ENCODE data around the gene GLYATL2. TPM values are rescaled to one million over a fixed set of nuclear protein-coding genes. Genes with fewer than 3 reads are reported as not detected.

The GLYATL2 gene
- total and polyA plus RNA-seq, 2 of the 13 experiments (the other 11 are each of a cell fraction or from before 2014, with no cell fraction given) = not detected

DNA sequence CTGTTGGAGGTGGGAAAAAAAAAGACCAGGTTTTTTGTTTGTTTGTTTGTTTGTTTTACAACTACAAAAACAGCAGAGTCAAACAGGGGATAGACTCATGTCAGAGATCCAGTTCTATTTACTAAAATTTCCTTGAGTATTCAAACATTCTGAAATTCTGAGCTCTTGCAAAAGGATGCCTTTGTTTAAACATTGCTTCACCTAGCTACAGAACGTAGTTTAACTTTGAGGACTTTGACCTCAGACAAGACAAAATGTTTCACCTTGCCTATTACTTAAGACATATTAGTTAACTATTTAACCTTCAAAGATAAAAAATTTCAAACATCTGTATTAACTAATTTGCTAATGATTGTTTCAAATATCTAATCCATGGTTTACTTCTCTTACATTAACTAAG lies 36.1 kb upstream of the GLYATL2 start (continued):
- TF ChIP-seq KIAA2018 (CRISPR knock-in tag; IDR thresholded peaks at IDR 0.05; ENCODE audit: borderline replicate concordance) = no peak
- TF ChIP-seq ZFP82 (CRISPR knock-in tag; IDR thresholded peaks at IDR 0.05; ENCODE audit: borderline replicate concordance) = no peak
- no peak for TF ChIP-seq ZNF781 (CRISPR knock-in tag; IDR thresholded peaks at IDR 0.05; ENCODE audit: borderline replicate concordance, not compliant biosample characterization)
- TF ChIP-seq CBX1 (IDR thresholded peaks at IDR 0.05; ENCODE audit: low read depth) = no peak
- no peak for TF ChIP-seq ZXDC (CRISPR knock-in tag; IDR thresholded peaks at IDR 0.05)
- no peak for TF ChIP-seq ZBTB14 (CRISPR knock-in tag; IDR thresholded peaks at IDR 0.05)
- TF ChIP-seq CREBL2 (CRISPR knock-in tag; IDR thresholded peaks at IDR 0.05; ENCODE audit: borderline replicate concordance) = no peak
- TF ChIP-seq SATB2 (CRISPR knock-in tag; IDR thresholded peaks at IDR 0.05) = no peak
- TF ChIP-seq KLF15 (CRISPR knock-in tag; IDR thresholded peaks at IDR 0.05; ENCODE audit: borderline replicate concordance) = no peak
- no peak for TF ChIP-seq NCOA5 (CRISPR knock-in tag; IDR thresholded peaks at IDR 0.05)
- TF ChIP-seq, protein P1, sequence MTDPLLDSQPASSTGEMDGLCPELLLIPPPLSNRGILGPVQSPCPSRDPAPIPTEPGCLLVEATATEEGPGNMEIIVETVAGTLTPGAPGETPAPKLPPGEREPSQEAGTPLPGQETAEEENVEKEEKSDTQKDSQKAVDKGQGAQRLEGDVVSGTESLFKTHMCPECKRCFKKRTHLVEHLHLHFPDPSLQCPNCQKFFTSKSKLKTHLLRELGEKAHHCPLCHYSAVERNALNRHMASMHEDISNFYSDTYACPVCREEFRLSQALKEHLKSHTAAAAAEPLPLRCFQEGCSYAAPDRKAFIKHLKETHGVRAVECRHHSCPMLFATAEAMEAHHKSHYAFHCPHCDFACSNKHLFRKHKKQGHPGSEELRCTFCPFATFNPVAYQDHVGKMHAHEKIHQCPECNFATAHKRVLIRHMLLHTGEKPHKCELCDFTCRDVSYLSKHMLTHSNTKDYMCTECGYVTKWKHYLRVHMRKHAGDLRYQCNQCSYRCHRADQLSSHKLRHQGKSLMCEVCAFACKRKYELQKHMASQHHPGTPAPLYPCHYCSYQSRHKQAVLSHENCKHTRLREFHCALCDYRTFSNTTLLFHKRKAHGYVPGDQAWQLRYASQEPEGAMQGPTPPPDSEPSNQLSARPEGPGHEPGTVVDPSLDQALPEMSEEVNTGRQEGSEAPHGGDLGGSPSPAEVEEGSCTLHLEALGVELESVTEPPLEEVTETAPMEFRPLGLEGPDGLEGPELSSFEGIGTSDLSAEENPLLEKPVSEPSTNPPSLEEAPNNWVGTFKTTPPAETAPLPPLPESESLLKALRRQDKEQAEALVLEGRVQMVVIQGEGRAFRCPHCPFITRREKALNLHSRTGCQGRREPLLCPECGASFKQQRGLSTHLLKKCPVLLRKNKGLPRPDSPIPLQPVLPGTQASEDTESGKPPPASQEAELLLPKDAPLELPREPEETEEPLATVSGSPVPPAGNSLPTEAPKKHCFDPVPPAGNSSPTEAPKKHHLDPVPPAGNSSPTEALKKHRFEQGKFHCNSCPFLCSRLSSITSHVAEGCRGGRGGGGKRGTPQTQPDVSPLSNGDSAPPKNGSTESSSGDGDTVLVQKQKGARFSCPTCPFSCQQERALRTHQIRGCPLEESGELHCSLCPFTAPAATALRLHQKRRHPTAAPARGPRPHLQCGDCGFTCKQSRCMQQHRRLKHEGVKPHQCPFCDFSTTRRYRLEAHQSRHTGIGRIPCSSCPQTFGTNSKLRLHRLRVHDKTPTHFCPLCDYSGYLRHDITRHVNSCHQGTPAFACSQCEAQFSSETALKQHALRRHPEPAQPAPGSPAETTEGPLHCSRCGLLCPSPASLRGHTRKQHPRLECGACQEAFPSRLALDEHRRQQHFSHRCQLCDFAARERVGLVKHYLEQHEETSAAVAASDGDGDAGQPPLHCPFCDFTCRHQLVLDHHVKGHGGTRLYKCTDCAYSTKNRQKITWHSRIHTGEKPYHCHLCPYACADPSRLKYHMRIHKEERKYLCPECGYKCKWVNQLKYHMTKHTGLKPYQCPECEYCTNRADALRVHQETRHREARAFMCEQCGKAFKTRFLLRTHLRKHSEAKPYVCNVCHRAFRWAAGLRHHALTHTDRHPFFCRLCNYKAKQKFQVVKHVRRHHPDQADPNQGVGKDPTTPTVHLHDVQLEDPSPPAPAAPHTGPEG (CRISPR knock-in tag; IDR thresholded peaks at IDR 0.05) = no peak
